NCI-H524 (cell line): ENCODE results near the gene RHBDF2.
A peak's percentile ranks its signal among the peaks of the same experiment; 100 is the strongest.
"Not testable (repeated sequence)": the region's sequence is repeated elsewhere in the genome, so short reads cannot be mapped to it uniquely, and the experiment has no call there.

ENCODE experiments used
- DNase-seq, 2 experiments: peaks; one replicate each; lab custom pipeline; 2025; lab: John Stamatoyannopoulos, UW

Gene RHBDF2

DNA sequence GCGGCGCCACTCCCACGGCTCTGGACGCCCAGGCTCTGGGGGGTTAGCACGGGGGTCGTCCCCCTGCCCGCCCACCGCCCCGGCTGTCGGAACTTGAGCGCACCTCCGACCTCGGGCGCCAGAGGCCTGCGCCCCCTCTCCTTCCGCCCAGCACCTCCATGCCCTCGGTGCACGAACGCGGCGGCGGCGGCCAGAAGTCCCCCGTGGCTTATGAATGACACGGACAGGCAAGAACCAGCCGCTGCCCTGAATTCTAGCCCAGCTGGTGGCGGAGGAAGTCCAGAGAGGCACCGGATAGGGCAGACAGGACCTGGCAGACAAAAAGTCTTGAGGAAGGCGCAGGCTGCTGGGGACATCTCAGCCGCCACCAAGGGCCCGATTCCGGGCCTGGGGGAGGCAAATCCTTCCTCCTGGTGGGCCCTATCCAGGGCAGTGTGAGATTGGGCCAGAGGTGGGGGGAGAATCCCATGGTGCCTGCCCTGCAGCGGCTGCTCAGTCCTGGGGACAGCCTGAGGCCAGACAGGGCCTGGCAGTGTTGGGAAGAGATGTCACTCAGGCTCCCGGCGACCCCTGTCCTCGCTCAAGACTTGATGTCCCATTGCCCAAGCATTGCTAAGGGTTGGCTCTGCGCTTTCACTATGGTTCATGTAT lies 37.2 kb upstream of the RHBDF2 start:
- no peak for DNase-seq

DNA sequence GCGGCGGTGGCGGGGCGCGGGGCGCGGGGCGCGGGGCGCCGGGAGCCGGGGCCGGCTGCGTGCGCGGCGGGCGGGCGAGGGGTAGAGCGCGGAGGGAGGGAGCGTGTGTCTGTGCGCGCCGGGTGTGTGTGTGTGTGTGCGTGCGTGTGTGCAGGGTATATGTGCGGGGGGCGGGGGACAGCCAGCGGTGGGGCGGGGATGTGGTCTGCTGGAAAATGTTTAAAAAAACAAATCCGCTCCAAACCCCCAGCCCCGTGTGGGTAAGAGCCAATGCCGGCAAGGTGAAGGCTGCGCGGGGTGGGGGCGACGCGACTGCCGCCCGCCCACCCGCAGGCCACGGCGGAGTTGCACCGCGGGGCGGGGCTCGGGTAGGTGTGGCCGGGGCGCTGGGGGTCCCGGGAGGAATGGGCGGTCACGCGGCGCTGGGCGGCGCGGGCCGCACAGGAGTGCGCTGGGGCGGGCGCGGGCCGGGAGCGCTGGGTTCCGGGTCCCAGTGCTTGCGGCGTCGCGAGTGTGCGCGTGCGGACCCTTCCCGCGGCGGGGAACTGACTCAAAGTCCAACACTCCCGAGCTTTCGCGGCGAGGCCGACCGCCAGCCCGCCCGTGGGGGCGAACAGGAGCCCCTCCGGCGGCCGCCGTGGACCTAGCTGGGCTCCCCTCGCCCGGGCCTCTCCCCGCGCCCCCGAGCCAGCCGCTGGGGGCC lies 36.5 kb upstream of the RHBDF2 start, which contains the start of gene CYGB:
CYGB (minus strand) TSS at position 132 of the 703 bp plus-strand sequence. CDS start 167 bp downstream, outside the sequence.
- no peak for DNase-seq

DNA sequence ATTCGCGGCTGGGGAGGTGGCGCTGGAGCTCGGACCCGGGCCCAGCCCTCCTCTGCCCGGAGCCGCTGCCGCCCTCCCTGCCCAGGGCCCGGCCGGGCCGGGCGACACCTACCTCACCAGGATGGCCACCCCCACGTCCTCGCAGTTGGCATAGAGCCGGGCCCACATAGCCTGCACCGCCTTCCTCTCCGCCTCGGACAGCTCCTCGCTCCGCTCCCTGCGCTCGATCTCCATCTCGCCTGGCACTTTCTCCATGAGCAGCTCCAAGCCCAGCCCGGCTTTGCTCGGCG lies 36.0 kb upstream of the RHBDF2 start:
- no peak for DNase-seq

DNA sequence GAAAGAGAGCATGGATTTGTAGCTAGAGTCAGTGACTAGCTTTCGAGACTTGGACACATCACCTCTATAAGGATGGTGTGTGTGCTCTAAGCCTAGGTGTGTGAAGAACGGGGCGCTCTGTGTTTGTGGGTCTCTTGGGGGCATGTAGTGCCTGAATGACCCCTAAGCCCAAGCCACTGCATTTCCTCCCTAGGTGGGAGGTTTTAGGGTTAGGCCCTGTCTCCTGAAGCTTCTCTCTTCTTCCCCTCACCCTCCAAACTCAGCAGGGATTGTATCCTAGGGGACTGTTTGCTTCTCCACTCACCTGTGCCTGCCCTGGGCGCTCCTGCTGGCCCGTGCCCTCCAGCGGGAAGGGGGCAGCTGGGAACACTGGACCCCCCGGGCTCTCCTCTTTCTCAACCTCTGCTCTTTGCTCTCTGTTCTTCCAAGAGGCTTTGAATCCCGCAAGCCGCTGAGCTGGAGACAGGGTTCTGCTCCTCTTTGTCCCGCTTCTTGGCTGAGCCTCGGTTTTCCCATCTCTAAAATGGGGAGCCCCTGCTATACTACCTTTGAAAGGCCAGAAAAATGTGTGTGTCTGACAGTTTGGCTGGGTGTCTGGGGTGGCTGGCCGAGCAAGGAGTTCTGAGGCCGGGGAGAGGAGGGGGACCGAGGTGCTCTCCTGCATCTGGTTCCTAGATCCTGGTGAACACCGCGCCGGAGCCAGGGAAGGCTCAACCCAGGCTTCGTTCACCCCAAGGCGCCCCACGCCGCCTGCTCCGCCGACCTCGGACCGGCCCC lies 35.5 kb upstream of the RHBDF2 start:
- no peak for DNase-seq

DNA sequence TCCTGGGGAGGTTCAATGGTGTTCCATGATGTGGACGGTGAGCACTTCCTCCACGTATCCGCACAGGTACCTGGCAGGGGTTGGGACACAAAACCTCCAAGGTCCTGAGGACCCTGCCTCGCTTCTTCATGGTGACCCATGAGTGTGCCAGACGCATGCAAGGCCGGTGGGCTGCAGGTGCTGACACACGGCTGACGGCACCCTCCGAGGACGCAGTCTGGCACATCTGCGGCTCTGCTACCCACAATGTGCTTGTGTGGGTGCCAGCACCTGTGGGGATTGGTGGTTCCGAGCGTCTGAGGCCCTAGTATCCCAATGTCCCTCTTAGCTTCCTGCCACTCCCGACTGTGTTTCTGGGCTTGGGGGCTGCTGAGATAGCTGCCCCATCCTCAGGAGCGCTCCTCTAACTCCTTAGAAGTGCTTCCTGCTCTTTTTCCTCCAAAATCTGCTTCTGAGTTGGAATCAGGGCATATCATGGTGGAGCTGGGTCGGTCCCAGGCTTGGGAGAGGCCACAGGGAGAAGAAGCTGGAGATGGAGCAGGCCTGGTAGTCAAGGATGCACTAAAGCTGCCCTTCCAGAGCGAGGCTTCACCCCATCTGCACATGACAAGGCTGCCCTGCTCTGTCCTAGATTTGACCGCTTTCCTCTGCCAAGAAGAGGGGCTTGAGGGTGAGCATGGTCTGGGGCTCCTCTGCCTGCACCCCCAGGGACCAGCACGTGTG lies 34.7 kb upstream of the RHBDF2 start:
- DNase-seq = no peak

DNA sequence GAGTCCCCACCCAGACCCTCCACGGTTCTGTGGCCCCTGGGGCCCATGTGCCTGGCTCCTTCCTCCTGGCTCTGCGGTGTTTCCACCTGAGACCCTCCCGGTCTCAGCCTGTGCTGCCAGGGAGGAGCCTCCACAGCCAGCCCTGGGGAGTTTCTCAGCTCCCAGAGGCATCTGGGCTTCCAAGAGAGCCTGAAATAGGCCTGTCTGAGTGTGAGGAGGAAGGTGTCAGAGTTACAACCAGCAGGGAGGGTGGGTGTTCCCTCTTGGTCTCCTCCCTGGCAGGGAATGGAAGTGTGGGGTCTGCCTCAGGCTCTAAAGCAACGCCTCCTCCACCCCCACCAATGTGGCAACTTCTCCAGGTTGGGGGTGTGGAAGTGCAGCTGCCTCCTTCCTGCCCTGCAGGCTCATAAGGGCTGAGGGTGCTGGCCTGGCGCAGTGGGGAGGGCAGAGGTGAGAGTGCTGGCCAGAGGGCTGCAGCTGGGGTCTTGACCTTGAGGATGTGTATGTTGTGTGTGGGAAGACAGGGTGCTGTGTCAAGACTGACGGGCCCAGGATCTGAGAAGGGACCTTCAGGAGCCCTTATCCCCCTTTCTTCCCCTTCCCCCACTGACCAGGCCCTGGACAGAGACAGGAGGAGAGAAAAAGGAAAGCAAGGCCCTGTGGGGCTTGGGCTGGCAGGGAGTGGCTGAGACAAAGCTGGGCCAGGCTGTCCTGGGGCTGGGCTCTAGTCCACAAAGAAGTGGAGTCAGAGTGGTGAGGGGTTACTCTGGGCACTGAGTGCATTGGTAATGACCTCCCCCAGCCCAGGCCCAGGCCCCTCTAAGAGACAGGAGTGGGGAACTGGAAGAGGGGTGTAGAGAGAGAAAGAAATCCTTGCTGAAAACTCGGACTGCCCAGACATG lies 33.9 kb upstream of the RHBDF2 start:
- DNase-seq = no peak

DNA sequence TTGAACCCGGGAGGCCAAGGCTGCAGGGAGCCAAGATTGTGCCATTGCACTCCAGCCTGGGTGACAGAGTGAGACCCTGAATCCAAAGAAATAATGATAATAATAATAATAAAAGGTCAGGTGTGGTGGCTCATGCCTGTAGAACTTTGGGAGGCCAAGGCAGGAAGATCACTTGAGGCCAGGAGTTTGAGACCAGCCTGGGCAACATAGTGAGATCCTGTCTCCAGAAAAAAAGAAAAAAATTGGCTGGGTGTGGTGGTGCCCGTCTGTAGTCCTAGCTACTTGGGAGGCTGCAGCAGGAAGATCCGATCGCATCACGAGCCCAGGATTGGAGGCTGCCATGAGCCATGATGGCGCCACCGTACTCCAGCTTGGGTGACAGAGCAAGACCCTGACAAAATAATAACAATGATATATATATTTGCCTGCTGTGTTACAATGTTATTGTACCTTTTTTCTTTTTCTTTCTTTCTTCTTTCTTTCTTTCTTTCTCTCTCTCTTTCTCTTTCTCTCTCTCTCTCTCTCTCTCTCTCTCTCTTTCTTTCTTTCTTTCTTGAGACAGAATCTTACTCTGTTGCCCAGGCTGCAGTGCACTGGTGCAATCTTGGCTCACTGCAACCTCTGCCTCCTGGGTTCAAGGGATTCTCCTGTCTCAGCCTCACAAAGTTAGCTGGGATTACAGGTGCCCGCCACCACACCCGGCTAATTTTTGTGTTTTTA lies 32.6 kb upstream of the RHBDF2 start:
- DNase-seq = not testable (repeated sequence)

DNA sequence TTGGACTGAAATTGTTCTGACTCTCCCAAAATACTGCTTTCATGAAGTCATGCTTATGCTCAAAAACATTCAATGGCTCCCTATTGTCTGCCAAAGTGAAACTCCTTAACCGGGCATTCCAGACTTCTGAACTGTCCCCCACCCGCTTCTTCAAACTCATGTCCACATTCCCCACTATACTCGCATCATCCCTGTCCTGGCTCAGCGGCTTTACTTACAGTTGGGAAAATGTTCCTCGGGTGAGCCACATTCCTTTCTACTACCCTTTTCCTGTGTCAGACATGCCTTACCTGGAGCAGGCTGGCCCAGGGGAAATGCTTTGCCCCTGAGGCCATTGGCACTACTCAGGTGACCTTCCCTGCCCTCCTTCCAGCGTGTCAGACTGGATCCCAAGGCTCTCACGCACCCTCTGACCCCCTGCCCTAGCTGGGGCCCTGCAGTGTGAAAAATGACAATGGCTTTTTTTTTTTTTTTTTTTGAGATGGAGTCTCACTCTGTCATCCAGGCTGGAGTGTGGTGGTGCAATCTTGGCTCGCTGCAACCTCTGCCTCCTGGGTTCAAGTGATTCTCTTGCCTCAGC lies 30.9 kb upstream of the RHBDF2 start:
- no peak for DNase-seq

DNA sequence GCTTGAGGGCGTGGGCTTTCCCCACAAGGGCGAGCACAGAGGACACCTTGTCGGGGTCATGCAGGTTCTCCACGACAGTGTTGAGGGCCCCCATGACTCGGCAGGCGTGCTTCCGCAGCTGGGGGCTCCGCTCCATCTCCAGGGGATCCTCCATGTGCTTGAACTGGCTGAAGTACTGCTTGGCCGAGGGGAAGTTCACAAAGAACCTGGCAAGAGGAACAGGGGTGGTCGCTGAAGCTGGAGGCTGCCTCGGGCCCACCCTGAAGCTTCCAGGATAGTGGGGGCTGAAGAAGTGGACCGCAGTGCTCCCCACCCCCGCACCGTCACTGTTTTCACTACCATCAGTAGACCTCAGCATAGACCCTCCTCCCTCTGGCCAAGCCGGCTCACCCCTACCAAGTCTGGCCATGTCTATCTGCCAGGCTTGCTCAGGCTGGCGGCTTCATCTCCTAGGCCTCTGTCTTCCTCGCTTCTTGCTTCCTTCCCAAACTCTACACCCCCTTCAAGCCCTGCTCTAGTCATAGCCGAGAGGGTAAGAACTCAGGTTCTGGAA lies 30.3 kb upstream of the RHBDF2 start:
- no peak for DNase-seq

DNA sequence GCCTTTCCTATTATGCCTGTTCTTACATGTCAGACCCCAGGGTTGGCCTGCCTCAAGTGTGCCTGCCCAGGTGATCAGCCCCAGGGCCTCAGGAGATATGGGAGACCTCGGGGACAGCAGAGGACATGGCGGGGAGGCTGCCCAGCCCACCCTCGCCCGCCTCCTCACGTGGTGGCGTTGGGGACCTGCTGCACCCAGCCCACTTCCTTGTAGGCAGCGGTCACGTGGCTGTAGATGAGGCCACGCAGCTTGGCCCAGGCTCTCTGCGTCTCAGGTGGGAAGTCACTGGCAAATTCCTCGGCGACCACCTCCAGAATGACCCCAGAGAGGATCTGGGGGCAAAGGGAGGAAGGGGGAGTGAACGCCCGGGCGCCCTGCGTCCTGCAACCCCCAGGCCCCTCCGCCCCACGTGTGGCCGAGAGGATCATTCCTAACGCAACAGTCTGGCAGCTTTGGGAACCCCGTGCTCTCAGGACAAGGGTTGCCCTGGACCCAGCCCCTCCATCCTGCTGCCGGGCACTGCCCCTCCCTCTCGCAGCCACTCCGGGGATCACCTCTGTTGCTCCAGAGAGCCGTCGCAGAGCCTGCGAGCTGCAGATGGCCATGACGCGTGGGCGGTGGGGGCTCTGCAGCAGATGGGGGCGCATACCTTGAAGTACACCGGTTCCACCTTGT lies 29.7 kb upstream of the RHBDF2 start:
- no peak for DNase-seq

DNA sequence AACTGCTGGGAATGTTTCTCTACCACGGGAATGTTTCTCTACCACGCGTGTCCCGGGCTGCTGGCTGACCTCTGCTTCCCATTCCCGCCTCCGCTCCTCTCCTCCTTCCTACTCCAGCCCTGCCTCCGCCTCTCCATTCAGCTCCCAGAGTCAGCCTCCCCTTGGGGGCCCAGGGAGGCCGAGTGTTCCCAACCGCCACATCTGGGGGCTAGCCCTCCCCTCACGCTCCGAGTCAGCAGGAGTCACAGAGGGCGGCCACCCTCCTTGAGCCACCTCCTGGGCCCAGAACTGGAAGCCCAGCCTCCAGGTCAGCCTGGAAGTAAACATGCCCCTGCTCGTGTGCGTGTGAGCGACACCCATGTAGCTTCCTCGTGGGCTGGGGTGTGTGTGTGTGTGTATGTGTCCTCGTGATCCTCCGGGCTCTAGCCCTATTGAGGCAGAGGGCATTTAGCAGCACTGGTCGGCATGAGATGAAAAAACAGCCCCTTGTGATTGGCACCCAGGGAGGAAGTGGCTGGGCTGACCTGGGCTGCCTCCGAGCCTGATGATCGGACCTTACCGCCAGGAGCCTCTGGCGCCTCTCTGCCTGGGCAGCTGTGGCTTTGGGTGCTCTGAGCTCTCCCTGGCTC lies 29.0 kb upstream of the RHBDF2 start:
- DNase-seq = peak in 1 of 2 experiments; percentile 32

DNA sequence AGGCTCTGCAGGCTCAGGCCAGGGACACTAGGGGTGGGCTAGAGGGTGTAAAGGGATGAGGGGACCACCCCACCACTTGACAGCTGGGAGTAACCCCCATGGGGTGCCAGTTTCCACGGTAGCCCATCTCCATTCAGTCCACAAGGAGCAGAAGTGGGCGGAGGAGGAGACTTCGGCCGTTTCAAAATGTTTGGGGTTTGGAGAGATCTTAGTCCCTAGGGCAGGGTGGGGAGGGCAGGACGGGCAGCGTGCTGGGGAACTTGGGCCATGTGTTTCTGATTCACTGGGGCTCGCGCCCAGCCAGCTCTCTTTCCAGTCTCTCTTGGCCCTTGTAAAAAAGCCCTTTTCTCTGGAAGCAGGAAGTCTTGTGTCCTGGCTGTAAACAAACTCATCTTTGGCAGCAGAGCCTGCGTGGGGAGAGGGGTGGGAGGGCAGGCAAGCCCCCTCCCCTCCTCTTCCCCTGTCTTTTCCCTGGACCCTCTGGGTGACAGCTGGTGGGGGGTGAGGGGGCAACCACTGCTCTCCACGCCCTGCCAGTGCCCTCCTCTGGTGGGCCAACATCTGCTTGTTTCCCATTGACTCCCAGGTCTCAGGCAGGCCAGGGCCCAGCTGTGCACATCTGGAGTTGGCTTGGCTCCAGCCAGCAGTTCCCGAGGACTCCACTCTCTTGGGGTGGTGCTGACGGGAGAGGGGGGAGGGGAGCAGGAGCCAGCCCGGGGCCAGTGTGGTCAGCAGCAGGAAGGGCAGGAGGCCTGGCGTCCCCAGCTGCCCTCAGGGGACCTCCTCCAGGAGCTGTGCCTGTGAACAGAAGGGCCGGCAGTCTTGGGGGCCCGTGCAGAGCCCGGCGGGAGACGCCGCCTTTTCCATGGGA lies 28.2 kb upstream of the RHBDF2 start:
- peak in 1 of 2 experiments; percentile 64 for DNase-seq

DNA sequence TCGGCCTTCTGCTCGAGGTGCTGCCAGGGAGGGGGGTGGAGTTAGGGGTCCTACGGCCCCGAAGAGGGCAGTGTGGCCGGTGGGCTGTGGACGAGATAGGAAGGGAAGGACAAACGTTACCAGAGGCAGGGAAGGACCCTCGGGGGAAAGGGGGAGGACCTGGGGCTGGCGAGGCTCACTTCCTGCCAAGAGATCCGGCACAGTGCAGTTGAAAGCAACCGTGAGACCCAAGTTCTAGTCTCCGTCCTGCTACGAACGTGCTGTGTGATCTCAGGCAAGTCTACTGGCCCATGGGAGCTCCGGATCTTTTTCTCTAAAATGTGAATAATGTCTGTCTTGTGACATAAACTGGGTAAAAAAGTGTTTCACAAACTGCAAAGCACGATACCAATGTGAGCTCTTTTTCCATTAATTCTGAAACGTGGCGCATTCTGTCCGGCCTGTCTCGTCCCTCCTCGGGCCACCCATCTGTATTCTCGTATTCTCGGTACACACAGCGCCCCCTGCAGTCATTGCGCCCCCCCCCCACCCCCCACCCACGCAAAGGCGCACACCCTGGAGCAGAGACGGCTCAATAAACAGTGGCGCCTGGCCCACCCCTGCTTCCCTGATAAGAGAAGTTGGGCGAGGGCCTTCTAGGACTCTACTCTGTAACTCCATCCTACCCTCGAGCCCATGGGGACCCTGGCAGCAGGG lies 27.5 kb upstream of the RHBDF2 start:
- DNase-seq = no peak

DNA sequence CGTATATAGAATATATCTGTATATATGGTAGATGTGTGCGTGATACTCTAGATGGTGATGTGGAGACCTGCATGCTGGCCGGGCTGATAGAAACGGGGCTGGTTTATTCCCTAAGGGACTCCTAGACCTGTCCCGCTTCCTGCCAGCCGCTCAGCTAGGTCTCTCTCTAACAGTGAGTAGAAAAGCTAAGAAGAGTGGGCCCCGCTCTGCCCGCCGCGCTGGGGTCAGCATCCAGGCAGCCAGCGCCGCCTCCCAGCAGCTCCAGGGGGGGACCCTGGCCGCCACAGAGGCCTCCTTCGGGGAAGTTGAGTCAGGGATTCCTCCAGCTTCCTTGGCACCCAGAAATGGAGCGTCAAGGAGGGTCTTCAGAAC lies 26.9 kb upstream of the RHBDF2 start:
- no peak for DNase-seq

DNA sequence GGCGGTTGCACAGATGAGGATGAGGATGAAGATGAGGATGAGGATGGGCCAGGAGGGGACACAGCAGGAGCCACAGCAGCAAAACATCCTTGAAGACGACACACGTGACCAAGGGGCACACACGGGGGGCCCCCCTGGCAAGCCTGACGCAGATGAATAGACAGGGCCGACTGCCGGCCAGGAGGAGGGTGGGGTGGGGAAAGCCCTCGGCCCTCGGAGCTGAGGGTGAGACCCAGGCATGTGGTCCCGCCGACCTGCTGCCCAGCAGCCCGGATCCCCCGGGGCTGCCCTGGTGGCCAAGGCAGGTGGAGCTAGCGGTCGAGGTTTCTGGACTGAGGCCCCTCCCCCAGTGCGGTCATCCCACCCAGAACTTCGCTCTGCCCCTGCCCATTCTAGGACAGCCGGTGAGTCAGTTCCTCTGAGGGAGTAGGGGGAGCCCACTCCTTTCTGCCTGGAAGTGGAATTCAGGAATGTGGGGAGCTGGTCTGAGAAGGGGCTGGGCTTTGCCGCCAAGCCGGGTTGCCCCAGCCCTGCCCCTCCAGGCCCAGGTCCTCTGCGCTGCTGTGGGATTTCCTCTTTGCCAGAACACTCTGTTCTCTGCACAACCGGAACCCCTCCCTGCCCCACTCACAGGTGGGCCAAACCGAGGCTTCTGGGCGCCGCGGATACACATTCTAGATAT lies 26.3 kb upstream of the RHBDF2 start:
- DNase-seq = no peak

DNA sequence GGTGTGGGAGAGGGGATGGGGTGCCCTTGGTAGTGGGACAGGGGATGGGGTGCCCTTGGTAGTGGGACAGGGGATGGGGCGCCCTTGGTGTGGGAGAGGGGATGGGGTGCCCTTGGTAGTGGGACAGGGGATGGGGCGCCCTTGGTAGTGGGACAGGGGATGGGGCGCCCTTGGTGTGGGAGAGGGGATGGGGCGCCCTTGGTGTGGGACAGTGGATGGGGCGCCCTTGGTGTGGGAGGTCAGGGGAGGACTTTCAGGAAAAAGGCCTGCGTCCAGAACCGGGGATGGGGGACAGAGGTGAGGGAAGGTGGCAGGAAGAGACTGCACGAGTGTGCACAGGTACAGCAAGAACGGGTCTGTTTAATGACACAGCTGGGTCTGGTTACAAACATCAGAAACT lies 25.8 kb upstream of the RHBDF2 start:
- not testable (repeated sequence) for DNase-seq

DNA sequence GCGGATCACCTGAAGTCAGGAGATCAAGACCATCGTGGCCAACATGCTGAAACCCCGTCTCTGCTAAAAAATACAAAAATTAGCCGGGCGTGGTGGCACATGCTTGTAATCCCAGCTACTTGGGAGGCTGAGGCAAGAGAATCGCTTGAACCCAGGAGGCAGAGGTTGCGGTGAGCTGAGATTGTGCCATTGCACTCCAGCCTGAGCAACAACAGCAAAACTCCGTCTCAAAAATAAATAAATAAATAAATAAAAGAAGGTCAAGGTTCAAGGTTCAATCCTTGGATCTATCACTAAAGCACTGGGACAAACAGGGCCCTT lies 24.2 kb upstream of the RHBDF2 start:
- DNase-seq = not testable (repeated sequence)
